K562 (cell line): ENCODE data around the gene SYF2. TPM values are rescaled to one million over a fixed set of nuclear protein-coding genes. Genes with fewer than 3 reads are reported as not detected.
A peak's percentile ranks its signal among the peaks of the same experiment; 100 is the strongest.

Experiments used
- CCAR2 ChIP-seq: fragments of 200-400 bp; formaldehyde crosslinking; IDR thresholded peaks from 2 replicates; pipeline ENCODE4 v1.6.1; 2017; ENCODE audit warnings: mild to moderate bottlenecking, low read depth, low read length
- ESRRA ChIP-seq: fragments of 450-650 bp; IDR thresholded peaks from 2 replicates; pipeline ENCODE4 v1.6.1; 2014; ENCODE audit warnings: low read depth, mild to moderate bottlenecking, moderate library complexity, borderline replicate concordance
- L3MBTL2 ChIP-seq: fragments of 450-650 bp; IDR thresholded peaks from 2 replicates; pipeline ENCODE4 v1.6.1; 2016; ENCODE audit warnings: mild to moderate bottlenecking, moderate library complexity
- SPI1 ChIP-seq: IDR thresholded peaks from 2 replicates; pipeline ENCODE4 v1.6.1; 2011; ENCODE audit warnings: low read depth, low read length, control low read depth, borderline replicate concordance
- ZEB2 ChIP-seq: fragments of 450-650 bp; IDR thresholded peaks from 2 replicates; pipeline ENCODE4 v1.6.1; 2016
- ZNF589 ChIP-seq: fragments of 200-800 bp; sonication (Bioruptor generic); IDR thresholded peaks from 2 replicates; pipeline ENCODE4 v1.6.1; 2016; ENCODE audit warnings: low read depth, missing genetic modification characterization, missing compliant biosample characterization
- polyA plus RNA-seq, 8 experiments: library from polyadenylated mRNA; depleted of rRNA in 4 of 8; stranded (reverse) in 5 of 8; unstranded in 3 of 8; fragments of >200 nt; fragmentation: Nextera tagmentation in 2 of 8; fragmentation: Illumina TruSeq in 1 of 8; extraction: Ambion mirVana in 2 of 8; extraction: Trizol in 1 of 8; gene quantifications; 2 replicates each; pipeline versions ENCODE4 v1.2.1 to v1.2.3, GENCODE V29; 2011 to 2014; ENCODE audit warnings: inconsistent platforms in 1 of 8, missing spikeins in 1 of 8
- total RNA-seq, 7 experiments: library from RNA; depleted of rRNA in 6 of 7; stranded (reverse); fragments of >200 nt in 6 of 7; fragmentation: Illumina TruSeq in 2 of 7; extraction: Trizol in 2 of 7; gene quantifications; 2 replicates each; pipeline versions ENCODE4 v1.2.1 to v1.2.3, GENCODE V29; 2011 to 2021; ENCODE audit warnings: low replicate concordance in 1 of 7
- TF ChIP-seq, protein P1 (sequence below): fragments of 450-650 bp; IDR thresholded peaks from 2 replicates; pipeline ENCODE4 v1.6.1; 2016; ENCODE audit warnings: mild to moderate bottlenecking, moderate library complexity
- TF ChIP-seq, protein P2 (sequence below): fragments of 200-800 bp; sonication (Bioruptor generic); IDR thresholded peaks from 2 replicates; pipeline ENCODE4 v1.6.1; 2017; ENCODE audit warnings: missing genetic modification characterization, missing compliant biosample characterization

Gene SYF2
- total and polyA plus RNA-seq, 9 of the 15 experiments (the other 6 are each of a cell fraction or from before 2014, with no cell fraction given), result 20.9 to 69.0 (median 43.2) TPM

DNA sequence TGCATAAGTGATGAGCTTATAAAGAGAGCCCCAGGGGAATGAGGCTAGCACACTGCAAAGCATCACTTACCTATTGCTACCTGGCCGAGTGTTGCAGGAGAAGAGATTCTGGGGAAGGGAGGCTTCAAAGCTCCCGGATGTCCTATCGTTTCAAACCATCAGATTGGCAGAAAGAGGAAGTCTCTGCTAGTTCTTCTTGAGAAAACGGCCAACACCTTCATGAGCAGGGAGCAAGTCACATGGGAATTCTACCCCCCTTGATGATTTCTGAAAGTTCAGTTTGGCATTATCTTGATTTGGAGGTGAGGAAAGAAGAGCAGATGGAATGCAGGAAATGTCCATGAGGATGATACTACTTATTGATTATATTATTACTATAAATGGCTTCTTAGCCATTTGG lies 16.2 kb downstream of the SYF2 start (continued):
- no peak for TF ChIP-seq ZNF589
- TF ChIP-seq, protein P1, sequence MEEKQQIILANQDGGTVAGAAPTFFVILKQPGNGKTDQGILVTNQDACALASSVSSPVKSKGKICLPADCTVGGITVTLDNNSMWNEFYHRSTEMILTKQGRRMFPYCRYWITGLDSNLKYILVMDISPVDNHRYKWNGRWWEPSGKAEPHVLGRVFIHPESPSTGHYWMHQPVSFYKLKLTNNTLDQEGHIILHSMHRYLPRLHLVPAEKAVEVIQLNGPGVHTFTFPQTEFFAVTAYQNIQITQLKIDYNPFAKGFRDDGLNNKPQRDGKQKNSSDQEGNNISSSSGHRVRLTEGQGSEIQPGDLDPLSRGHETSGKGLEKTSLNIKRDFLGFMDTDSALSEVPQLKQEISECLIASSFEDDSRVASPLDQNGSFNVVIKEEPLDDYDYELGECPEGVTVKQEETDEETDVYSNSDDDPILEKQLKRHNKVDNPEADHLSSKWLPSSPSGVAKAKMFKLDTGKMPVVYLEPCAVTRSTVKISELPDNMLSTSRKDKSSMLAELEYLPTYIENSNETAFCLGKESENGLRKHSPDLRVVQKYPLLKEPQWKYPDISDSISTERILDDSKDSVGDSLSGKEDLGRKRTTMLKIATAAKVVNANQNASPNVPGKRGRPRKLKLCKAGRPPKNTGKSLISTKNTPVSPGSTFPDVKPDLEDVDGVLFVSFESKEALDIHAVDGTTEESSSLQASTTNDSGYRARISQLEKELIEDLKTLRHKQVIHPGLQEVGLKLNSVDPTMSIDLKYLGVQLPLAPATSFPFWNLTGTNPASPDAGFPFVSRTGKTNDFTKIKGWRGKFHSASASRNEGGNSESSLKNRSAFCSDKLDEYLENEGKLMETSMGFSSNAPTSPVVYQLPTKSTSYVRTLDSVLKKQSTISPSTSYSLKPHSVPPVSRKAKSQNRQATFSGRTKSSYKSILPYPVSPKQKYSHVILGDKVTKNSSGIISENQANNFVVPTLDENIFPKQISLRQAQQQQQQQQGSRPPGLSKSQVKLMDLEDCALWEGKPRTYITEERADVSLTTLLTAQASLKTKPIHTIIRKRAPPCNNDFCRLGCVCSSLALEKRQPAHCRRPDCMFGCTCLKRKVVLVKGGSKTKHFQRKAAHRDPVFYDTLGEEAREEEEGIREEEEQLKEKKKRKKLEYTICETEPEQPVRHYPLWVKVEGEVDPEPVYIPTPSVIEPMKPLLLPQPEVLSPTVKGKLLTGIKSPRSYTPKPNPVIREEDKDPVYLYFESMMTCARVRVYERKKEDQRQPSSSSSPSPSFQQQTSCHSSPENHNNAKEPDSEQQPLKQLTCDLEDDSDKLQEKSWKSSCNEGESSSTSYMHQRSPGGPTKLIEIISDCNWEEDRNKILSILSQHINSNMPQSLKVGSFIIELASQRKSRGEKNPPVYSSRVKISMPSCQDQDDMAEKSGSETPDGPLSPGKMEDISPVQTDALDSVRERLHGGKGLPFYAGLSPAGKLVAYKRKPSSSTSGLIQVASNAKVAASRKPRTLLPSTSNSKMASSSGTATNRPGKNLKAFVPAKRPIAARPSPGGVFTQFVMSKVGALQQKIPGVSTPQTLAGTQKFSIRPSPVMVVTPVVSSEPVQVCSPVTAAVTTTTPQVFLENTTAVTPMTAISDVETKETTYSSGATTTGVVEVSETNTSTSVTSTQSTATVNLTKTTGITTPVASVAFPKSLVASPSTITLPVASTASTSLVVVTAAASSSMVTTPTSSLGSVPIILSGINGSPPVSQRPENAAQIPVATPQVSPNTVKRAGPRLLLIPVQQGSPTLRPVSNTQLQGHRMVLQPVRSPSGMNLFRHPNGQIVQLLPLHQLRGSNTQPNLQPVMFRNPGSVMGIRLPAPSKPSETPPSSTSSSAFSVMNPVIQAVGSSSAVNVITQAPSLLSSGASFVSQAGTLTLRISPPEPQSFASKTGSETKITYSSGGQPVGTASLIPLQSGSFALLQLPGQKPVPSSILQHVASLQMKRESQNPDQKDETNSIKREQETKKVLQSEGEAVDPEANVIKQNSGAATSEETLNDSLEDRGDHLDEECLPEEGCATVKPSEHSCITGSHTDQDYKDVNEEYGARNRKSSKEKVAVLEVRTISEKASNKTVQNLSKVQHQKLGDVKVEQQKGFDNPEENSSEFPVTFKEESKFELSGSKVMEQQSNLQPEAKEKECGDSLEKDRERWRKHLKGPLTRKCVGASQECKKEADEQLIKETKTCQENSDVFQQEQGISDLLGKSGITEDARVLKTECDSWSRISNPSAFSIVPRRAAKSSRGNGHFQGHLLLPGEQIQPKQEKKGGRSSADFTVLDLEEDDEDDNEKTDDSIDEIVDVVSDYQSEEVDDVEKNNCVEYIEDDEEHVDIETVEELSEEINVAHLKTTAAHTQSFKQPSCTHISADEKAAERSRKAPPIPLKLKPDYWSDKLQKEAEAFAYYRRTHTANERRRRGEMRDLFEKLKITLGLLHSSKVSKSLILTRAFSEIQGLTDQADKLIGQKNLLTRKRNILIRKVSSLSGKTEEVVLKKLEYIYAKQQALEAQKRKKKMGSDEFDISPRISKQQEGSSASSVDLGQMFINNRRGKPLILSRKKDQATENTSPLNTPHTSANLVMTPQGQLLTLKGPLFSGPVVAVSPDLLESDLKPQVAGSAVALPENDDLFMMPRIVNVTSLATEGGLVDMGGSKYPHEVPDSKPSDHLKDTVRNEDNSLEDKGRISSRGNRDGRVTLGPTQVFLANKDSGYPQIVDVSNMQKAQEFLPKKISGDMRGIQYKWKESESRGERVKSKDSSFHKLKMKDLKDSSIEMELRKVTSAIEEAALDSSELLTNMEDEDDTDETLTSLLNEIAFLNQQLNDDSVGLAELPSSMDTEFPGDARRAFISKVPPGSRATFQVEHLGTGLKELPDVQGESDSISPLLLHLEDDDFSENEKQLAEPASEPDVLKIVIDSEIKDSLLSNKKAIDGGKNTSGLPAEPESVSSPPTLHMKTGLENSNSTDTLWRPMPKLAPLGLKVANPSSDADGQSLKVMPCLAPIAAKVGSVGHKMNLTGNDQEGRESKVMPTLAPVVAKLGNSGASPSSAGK, result peak; percentile 62
- peak; percentile 88 for TF ChIP-seq L3MBTL2
- no peak for TF ChIP-seq CCAR2
- TF ChIP-seq, protein P2, sequence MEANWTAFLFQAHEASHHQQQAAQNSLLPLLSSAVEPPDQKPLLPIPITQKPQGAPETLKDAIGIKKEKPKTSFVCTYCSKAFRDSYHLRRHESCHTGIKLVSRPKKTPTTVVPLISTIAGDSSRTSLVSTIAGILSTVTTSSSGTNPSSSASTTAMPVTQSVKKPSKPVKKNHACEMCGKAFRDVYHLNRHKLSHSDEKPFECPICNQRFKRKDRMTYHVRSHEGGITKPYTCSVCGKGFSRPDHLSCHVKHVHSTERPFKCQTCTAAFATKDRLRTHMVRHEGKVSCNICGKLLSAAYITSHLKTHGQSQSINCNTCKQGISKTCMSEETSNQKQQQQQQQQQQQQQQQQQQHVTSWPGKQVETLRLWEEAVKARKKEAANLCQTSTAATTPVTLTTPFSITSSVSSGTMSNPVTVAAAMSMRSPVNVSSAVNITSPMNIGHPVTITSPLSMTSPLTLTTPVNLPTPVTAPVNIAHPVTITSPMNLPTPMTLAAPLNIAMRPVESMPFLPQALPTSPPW (CRISPR knock-in tag), result peak; percentile 83
- TF ChIP-seq ESRRA, result 0 out of 2 replicates have a peak, but pooled peaks have one; percentile 43
- peak; percentile 100 for TF ChIP-seq SPI1
- peak; percentile 90 for TF ChIP-seq ZEB2
